HTERT RPE-1 (cell line): ENCODE results near the gene RARRES1.

Experiments used
- in situ Hi-C: fragments of 300-500 bp; cut with MboI; formaldehyde crosslinking; loops from 4 replicates; pipeline ENCODE4 v1.14.3; 2020; ENCODE audit warnings: low sequenced_read_pairs

The RARRES1 gene

DNA sequence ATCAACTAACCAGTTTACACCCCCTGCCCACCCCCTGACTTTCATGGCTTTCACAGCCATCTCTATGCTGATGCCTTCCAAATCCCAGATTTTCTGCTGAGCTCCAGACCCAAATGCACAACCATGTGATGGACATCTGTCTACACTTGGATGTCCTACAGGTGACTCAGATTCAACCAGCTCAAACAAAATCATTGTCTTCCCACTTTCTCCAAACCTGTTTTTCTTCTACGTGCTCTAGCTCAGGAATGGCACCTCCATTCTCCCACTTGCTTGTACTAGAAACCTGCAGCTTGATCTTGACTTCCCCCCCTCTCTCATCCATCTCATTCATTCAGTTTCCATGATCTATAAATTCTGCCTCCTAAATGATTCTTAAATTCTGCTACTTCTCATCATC lies 34.1 kb upstream of the RARRES1 start:
- in situ Hi-C loops: no loop called here

DNA sequence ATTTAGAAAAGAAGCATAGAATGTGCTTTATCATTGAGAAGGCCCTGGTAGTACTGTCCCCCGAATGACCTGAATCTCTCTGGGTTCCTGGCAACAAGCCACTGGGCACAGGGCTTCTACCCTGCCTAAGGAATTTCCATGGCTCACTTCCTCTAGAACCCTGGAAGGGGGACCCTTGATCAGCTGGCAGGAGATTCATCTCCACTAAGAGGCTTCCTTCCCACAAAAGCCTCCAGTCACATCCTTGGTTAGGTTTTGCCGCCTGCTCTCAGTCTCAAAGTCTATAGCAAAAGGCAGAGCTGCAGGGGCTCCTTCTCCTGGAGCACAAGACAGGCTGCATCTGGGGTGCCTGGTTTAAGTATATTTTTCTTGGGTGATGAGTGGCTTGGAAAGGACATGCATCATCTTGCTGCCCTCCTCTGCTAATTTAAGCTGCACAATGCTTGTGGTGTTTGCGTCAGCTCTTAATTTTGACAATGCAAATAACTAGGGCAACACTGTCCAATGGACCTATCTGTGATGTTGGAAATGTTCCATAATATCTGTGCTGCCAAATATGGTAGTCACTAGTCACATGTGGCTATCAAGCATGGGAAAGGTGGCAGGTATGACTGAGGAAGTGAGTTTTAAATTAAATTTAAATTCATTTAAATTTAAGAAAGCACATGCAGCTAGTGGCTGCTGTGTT lies 33.4 kb upstream of the RARRES1 start:
- in situ Hi-C loops: no loop called here

DNA sequence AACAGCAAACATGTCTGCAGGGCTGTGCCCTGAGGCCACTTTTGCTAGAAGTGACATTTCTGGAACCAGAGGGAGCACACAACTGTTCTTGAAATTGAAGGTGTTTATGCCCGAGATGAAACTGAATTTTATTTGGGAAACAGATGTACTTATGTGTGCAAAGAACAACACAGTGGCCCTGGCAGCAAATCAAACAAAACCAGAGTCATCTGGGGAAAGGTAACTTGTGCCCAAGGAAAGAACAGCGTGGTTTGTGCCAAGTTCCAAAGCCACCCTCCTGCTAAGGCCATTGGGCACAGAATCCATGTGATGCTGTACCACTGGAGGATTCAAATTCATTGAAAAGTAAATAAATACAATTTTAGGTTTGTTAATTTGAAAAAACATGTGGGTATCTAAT lies 31.2 kb upstream of the RARRES1 start:
- in situ Hi-C loops: no loop called here

DNA sequence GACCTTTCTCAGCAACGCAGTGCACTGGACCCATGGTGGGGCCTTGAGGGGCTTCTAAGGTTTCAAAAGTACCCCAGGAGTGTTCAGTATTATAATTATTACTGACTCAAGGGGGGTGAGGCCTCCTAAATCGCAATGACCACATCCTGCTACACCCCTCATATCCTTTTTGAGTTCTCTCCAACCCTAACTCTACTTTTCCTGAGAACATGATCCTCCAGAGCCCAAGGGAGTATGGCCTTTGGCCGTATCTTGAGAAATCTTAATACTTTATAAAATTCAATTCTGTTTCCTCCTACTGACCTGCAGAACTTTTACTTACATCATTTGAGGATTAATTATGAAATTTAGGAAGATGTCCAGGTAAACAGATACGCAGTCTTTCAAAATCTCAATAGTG lies 30.4 kb upstream of the RARRES1 start:
- in situ Hi-C loops: no loop called here

DNA sequence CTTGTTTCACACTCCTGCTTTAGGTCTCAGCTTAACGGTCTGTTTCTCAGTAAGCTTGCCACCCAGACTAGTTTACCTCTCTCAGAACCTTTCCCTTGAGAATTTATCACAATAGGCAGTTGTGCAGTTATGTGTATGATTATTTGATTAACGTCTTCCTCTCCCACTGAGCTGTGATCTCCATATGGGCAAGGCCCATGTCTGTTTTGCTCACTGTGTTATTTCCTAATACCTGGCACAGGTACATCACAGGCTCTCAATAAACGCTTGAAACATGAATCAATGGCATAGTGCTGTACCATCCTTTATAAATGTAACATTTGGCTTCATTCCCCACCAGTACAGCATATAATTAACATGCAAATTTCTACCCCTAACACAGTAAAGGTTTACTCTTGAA lies 29.1 kb upstream of the RARRES1 start:
- in situ Hi-C loops: no loop called here

DNA sequence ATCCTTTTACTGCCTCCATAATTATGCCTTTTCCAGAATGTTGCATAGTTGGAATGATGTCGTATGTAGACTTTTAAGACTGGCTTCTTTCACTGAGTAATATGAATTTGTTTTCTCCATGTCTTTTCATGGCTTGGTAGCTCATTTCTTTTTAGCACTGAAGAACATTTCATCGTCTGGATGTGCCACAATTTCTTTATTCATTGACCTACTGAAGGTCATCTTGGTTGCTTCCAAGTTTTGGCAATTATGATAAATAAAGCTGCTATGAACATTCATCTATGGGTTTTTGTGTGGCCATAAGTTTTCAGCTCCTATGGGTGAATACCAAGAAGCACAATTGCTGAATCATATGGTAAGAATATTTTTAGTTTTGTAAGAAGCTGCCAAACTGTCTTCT lies 23.2 kb upstream of the RARRES1 start:
- in situ Hi-C loops: no loop called here

DNA sequence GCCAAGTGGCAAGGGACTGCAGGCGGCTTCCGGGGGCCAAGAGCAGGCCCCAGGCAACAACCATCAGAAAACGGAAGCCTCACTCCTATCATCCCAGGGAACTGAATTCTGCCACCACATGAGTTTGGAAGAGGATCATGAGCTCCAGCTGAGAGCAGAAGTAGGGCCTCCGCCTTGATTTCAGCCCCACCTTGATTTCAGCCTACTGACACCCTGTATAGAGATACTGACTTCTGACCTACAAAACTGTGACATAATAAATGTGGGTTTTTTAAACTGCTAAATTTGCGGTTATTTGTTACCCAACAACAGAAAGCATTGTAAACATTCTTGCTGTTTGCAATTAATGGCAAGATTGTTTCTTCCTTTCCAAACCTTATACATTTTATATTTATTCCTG lies 21.6 kb upstream of the RARRES1 start:
- in situ Hi-C loops: no loop called here

DNA sequence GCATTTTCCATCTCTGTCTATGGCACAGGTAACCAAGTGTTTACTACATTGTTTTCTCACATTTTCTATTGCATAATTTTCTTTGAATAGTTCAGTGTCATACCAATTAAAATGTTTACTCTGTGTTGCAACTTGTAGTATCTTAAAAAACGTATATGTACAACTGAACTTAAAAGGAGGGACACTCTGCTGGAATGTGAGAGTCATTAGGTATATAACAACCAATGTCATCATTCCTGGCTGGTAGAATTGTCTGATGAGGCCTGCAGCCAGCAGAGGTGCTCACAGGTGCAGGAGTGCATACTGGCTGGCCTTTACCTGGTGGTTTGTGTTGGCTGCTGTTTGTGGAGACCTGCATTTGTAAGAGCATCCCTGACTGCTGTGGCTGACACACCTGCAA lies 19.1 kb upstream of the RARRES1 start:
- in situ Hi-C loops: no loop called here

DNA sequence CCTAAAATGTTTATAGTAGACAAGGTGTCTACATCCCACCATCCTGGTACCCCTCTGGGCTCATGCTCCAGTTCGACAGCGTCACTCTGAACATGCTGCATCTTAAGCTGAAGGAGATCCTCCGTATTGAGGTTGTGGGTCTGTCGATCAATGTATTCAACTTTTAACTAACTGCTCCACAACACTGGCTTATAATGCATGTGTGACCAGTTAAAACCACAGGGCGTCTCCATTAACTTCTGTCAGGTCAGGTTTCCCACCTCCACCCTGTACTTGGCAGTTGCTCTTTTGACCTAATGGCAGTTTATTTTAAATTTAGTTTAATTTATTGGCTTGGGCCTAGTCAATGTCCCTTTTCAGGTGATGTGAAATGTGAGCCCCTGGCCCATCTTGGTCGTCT lies 17.8 kb upstream of the RARRES1 start:
- in situ Hi-C loops: no loop called here

DNA sequence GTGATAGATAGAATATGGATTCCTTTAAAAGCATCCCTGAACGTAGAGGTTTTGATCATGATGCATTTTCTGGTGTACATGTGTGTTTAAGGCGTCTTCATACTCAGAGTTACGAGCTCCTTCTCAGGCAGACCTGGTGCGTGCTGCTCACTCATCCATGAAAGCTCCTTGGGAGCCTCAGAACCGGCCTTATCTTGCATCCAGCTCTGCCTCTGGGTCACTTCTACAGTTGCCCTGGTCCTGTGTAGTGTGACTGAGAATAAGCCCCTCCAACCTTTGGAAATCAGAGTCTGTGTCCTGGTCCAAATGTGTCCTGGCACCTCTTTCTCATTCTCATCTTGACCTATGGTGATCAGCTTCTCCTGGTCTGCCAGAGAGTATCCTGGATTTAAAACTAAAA lies 17.3 kb upstream of the RARRES1 start:
- in situ Hi-C loops: no loop called here

DNA sequence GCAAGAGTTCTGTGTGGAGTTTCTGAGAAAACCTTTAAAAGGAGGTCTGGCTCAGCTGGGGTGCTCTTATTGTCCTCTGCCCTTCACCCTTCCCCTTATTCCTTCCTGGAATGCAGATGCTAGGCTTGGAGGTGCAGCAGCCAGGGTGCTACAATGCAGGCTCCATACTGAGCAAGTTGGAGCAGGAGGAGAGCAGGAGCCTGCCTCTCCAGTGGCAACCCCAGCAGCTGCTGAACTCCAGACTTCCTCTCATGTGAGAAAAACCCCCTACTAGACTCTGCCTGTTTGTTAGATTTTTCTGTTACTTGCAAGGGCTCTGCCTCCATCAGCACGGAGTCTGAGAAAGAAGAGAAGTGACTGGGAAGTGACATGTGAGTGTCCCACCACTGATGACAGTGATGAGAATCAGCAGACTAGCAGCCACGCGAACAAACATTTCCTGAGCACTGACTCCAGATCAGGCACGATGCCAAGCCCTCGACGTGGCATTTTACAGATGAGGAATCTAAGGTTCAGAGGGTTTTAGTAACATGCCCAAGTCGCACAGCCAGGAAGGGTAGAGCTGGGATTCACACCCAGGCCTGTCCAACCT lies 16.1 kb upstream of the RARRES1 start:
- in situ Hi-C loops: no loop called here

DNA sequence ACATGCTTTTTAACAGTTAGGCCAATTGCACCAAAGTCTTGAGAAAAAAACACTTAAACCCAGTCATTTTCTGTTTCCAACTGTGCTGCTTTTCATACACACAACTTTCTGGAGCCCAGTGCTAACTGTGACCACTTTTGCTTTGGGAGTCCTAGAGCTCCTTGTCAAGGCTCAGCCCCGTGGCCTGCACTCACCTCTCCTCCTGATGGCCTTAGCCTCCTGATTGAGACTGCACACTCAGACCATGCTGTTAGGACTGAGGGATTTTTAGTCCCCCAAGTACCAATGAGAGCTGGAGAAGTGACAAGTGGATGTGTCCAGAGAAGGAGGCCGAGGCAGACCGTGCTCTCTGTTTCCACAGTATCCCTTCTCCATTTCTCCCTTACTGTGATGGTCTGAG lies 15.2 kb upstream of the RARRES1 start:
- in situ Hi-C loops: no loop called here

DNA sequence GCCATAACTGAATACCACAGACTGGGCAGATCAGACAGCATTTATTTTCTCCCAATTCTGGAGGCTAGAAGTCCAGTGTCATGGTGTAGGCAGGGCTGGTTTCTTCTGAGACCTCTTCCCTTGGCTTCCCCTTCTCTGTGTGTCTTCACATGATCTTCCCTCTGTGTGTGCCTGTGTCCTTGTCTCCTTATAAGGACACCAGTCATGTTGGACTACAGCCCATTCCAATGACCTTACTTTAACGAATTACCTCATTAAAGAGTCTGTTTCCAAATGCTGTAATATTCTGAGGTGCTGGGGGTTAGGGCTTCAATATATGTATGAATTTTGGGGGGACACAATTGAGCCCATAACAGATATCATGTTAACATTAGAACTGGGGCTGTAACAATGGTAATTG lies 13.3 kb upstream of the RARRES1 start:
- in situ Hi-C loops: no loop called here

DNA sequence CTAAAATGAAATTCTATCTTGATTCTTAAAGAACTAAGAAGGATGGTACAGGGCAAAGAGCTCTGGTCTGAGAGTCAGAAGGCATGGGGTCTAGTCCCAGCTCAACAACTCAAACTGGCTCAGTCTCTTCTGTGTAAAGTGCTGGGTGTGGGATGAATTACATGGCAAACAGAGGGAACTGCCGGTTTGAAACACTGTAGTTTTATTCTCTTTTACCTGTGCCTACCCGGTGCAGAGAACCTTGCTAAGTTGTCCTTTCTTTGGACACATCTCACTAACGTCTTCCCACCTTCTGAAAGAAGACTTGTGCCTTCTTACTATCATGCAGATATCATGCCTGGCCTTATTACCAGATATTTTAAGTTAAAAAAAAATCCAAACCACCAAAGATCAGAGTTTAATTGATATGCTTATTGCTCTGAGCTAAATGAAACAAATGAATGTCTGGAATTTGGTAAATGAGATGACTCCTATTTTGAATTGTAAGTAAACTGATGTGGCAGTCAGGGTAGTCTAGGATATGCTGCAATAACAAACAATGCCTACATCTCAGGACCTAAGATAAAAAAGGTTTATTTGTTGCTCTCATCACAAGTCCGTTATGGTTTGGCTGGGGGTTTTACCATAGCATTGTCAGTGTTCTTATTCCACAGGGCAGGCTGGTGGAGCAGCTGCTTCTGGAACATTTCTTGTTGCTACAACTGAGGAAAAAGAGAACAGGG lies 12.5 kb upstream of the RARRES1 start:
- in situ Hi-C loops: no loop called here

DNA sequence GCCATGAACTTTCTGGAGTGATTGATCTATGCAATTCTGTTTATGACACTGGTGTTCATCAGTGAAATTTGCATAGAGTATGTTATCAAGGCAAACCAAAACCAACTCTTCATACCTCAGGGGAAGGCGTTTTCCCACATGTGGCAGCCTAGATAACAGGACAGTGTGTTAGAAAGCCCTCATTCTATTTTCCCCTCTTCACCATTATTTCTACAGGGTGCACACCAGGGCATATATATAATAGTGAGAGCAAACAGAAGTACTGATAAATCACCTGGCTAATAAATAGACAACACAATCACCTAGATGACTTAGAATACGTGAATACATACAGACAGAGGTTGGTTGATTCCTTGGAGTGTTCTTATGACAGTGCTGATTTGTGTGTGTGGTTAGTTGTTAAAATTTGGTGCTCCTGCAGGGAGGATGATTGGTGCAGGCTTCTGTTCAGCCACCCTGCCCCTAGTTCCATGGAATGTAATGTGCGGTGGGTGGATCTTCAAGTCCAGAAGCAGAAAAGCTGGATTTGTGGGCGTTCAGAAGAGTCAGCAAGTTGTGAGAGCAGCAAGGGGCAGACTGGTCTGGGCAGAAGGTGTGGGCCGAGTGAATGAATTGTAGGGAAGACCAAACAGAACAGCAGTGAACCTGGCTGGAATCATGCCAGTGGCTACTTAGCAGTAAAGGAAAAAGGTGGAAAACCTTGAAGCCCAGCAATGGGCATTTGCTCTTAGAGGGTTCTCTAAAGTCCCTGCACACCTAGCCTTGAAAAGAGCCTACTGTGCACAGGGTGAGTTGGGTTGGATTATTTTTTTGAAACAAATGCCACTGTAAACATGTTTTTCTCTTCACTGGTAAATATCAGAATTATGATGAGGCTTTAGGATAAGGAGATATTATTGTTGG lies 11.7 kb upstream of the RARRES1 start:
- in situ Hi-C loops: no loop called here

DNA sequence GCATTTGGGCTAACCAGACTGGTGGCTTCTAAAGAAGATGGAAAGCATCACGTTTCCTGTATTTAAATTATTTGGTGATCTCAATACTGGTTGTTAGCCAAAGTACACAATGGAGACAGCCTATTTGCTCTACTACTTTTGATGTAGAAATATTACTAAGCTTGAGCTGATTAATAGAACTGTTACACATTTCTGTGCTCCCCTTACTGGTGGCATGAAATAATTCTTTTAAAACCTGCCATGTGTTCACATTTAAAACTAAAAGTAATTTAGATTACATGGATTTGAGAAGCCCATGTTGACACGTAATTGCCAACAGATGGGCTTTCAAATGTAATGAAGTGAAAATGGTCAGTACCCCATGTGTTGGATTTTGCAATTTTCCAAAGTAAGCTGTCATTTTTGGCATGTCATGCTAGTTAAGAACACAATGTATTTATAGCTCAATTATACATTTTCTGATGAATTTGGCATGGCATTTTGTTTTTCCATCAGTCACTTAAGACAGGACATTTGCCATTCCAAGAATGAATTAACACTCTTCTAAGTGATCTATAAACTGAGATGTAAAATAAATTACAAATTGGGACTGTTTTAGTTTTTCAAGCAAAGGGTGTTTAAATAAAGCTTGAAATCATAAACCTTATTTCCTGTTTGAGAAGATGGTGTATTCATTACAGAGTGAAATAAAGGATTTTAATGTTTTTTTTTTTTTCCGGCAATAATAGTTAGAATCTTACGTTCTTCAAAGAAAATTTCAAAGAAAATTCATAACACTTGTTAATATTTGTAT lies 10.8 kb upstream of the RARRES1 start:
- in situ Hi-C loops: no loop called here

DNA sequence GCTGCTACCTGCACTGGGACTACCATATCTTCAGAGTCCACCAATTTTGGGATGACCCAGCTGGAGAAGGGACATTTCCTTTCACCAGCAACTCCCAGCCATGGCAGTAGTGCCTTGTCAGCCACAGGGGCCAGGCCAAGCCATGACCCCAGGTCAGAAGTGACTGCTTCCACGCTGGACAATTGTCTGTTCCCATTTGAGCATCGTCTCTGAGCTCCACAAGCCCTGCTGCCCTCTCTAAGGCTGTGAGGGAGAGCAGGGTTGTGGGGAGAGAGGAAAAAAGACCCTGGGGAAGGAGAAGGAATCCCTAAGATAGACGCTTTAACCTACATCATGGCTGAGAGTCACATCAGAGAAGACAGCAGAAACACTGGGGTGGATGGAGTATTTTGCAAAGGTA lies 7.4 kb upstream of the RARRES1 start:
- in situ Hi-C loops: no loop called here

DNA sequence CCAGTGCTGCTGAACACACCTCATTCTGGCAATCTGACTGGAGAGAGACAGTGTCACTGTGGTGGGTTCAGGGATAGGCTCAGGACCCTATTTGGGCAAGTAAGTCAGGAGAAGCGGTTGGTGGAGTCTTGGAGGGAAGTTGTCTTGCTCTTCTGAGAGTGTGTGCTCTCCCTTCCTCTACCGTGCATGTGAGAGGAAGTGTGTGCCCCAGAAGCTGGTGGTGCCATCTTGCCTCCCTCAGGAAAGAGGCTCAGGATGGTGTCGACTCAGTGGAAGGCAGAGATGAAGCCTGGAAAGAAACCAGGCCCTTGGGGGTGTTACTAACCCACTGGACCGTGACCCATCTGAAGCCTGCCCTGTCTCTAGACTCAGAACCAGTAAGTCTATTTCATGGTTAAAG lies 6.8 kb upstream of the RARRES1 start:
- in situ Hi-C loops: no loop called here

DNA sequence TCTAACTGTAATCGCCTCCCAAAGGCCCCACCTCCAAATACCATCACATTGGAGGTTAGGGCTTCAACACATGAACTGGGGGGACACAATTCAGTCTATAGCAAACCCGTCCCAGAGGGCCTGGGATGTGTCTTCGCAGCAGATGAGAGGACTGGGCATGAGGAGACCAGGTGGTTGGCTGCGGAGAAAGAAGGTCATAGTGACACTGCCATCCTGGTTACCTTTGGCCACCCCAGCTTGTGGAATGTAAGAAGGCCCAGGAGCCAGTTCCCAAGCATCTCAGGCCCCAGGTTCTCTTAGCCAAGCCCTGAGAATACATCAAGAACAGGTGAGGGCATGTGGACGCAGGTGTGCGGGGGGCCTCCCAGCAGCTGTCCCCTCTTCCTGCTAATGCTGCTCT lies 6.4 kb upstream of the RARRES1 start:
- in situ Hi-C loops: no loop called here

DNA sequence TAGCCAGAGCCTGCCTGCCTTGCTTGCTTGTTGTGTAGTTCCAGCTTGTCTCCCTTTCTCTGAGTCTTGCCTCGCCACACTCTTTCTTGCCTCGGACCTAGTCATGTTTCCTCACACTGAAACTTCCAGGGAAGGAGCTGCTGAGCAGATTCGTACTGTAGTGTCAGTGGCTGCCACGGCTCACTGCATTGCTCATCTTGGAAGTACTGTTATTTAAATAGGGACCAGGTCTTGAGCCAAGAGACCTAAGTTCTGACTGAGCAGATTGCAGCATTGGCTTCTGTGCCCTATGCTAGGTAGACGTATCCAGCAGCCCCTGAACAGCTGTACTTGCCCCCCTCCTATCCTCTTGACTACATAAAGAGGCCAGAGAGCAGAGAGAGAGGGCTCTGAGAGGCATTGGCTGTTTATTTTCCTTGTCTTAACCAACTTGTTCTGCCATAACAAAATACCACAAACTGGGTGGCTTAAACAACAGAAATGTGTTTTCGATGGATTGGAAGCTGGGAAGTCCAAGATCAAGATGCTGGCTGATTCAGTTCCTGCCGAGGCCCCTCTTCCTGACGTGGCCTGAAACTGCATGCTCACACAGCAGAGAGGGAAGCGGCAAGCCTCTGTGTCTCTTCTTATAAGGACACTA lies 5.8 kb upstream of the RARRES1 start:
- in situ Hi-C loops: no loop called here
